Gastroesophageal sphincter (tissue), 4 donors: ENCODE results near the gene HEPH. TPM values are rescaled to one million over a fixed set of nuclear protein-coding genes. Genes with fewer than 3 reads are reported as not detected.

Experiments
- ATAC-seq: fragments of 150-250 bp; one replicate; pipeline ENCODE4 v1.9.1; 2016; ENCODE audit warnings: mild to moderate bottlenecking, moderate library complexity
- H3K27ac ChIP-seq, 4 donors: fragments of 200-600 bp; sonication (generic) in 3 of 4; 1 replicate in 3 of 4; 2 replicates in 1 of 4; pipeline ENCODE4 v1.5.1; 2016 to 2019
- H3K27me3 ChIP-seq: fragments of 200-600 bp; sonication (generic); one replicate; pipeline ENCODE4 v1.5.1; 2019
- H3K36me3 ChIP-seq, 2 donors: fragments of 200-600 bp; sonication (generic); one replicate each; pipeline ENCODE4 v1.5.1; 2019; ENCODE audit warnings: control low read depth in 1 of 2
- H3K4me1 ChIP-seq, 3 donors: fragments of 200-600 bp; sonication (generic); 1 replicate in 2 of 3; 2 replicates in 1 of 3; pipeline ENCODE4 v1.5.1; 2016 to 2019; ENCODE audit warnings: control low read depth in 2 of 3
- H3K4me3 ChIP-seq, 2 donors: fragments of 200-600 bp; sonication (generic); one replicate each; pipeline ENCODE4 v1.5.1; 2019; ENCODE audit warnings: mild to moderate bottlenecking in 1 of 2, moderate library complexity in 1 of 2
- H3K9me3 ChIP-seq, 3 donors: fragments of 200-600 bp; sonication (generic); one replicate each; pipeline ENCODE4 v1.5.1; 2017 to 2019; ENCODE audit warnings: control low read depth in 2 of 3
- CTCF ChIP-seq, 4 experiments: fragments of 200-600 bp in 2 of 4; fragments of 450-650 bp in 2 of 4; sonication (generic) in 1 of 4; IDR thresholded peaks; one replicate each; pipeline ENCODE4 v1.5.1; 2017 to 2019; ENCODE audit warnings: antibody characterized with exemption in 4 of 4, mild to moderate bottlenecking in 2 of 4, moderate library complexity in 2 of 4
- EP300 ChIP-seq: sonication (generic); formaldehyde crosslinking; IDR thresholded peaks from one replicate; pipeline ENCODE4 v1.6.1; 2017; ENCODE audit warnings: antibody characterized with exemption, mild to moderate bottlenecking
- POLR2A ChIP-seq, 2 donors: fragments of 450-650 bp; IDR thresholded peaks; one replicate each; pipeline ENCODE4 v1.6.1; 2017; ENCODE audit warnings: antibody characterized with exemption in 2 of 2, mild to moderate bottlenecking in 2 of 2, moderate library complexity in 1 of 2
- POLR2AphosphoS5 ChIP-seq: sonication (generic); formaldehyde crosslinking; IDR thresholded peaks from one replicate; pipeline ENCODE4 v1.6.1; 2017; ENCODE audit warnings: antibody characterized with exemption
- WGBS, 2 donors: methylation state at CpG; one replicate each; pipeline ENCODE4 v1.1.5; 2018; ENCODE audit warnings: low coverage in 1 of 2; 5-methylcytosine and 5-hydroxymethylcytosine counted together
- total RNA-seq, 4 donors: library from RNA; depleted of rRNA; stranded (reverse); fragments of >200 nt; gene quantifications; one replicate each; pipeline ENCODE4 v1.1.0, GENCODE V29; 2016

Gene HEPH
- total RNA-seq, 4 donors from 2014 or later = 60.5 to 110 (median 79.3) TPM

GRCh38 chrX:66142351-66142750 lies 21.7 kb upstream of the HEPH start:
- Histone ChIP-seq H3K36me3 (no peaks in the 10 kb centered on the region), H3K27ac (no peak overlapping the region), H3K4me3 (no peak overlapping the region), H3K4me1 (no peaks in the 10 kb centered on the region), H3K27me3 (no peaks in the 10 kb centered on the region), H3K9me3 (no peaks in the 10 kb centered on the region)
- TF ChIP-seq POLR2AphosphoS5 = no peak
- no peak for TF ChIP-seq EP300
- TF ChIP-seq CTCF (IDR thresholded peaks at IDR 0.05) = no peak
- TF ChIP-seq POLR2A (IDR thresholded peaks at IDR 0.05) = no peak
- 71% methylated on average over 1 of the region's 1 CpG; no CpG with 5 or more reads in 1 of the 2 donors for WGBS, 2 donors
- ATAC-seq = no peak

GRCh38 chrX:66144258-66144657 lies 19.8 kb upstream of the HEPH start:
- H3K9me3 ChIP-seq = no peaks in the 10 kb centered on the region
- H3K27me3 ChIP-seq = no peaks in the 10 kb centered on the region
- H3K27ac ChIP-seq = no peak overlapping the region
- H3K4me3 ChIP-seq = no peak overlapping the region
- TF ChIP-seq POLR2AphosphoS5 = no peak
- no peak for TF ChIP-seq EP300
- no peak for TF ChIP-seq CTCF (IDR thresholded peaks at IDR 0.05)
- no peak for TF ChIP-seq POLR2A (IDR thresholded peaks at IDR 0.05)
- ATAC-seq = no peak
- no CpG with 5 or more reads among the region's 2 CpGs for WGBS, 2 donors
- H3K4me1 ChIP-seq = no peaks in the 10 kb centered on the region
- no peaks in the 10 kb centered on the region for H3K36me3 ChIP-seq

- ATAC-seq = no peak
- Histone ChIP-seq H3K4me3 (no peak overlapping the region), H3K9me3 (no peaks in the 10 kb centered on the region), H3K4me1 (no peaks in the 10 kb centered on the region), H3K27ac (no peak overlapping the region), H3K27me3 (no peaks in the 10 kb centered on the region), H3K36me3 (no peaks in the 10 kb centered on the region)
- TF ChIP-seq POLR2A (IDR thresholded peaks at IDR 0.05) (no peak), EP300 (no peak), CTCF (IDR thresholded peaks at IDR 0.05) (no peak), POLR2AphosphoS5 (no peak)
- WGBS, 2 donors = 78 to 81% methylated on average over 1 of the region's 1 CpG
Measured at GRCh38 chrX:66149519-66149918, 14.5 kb upstream of the HEPH start.

- TF ChIP-seq EP300 (no peak), CTCF (IDR thresholded peaks at IDR 0.05) (no peak), POLR2A (IDR thresholded peaks at IDR 0.05) (no peak), POLR2AphosphoS5 (no peak)
- ATAC-seq = no peak
- Histone ChIP-seq H3K27me3 (no peaks in the 10 kb centered on the region), H3K9me3 (no peaks in the 10 kb centered on the region), H3K4me1 (no peaks in the 10 kb centered on the region), H3K4me3 (no peak overlapping the region), H3K27ac (no peak overlapping the region), H3K36me3 (no peaks in the 10 kb centered on the region)
Measured at GRCh38 chrX:66150163-66150562, 13.9 kb upstream of the HEPH start.

GRCh38 chrX:66162331-66162822 lies 1.7 kb upstream of the HEPH start:
- 100% methylated on average over 1 of the region's 2 CpGs; no CpG with 5 or more reads in 1 of the 2 donors for WGBS, 2 donors
- no peaks in the 10 kb centered on the region for H3K27me3 ChIP-seq
- no peak overlapping the region for H3K27ac ChIP-seq
- H3K4me1 ChIP-seq = peaks cover 0 to 11% (median 0%) of the 10 kb centered on the region in 3 donors
- no peaks in the 10 kb centered on the region for H3K9me3 ChIP-seq
- no peaks in the 10 kb centered on the region for H3K36me3 ChIP-seq
- no peak overlapping the region for H3K4me3 ChIP-seq
- TF ChIP-seq EP300 (no peak), CTCF (IDR thresholded peaks at IDR 0.05) (no peak), POLR2AphosphoS5 (no peak), POLR2A (IDR thresholded peaks at IDR 0.05) (no peak)
- no peak for ATAC-seq
